Upper lobe of left lung (tissue), 6 donors: Measurements from ENCODE around the gene ARID3C. TPM values are rescaled to one million over a fixed set of nuclear protein-coding genes. Genes with fewer than 3 reads are reported as not detected.

Experiments used
- ATAC-seq, 2 donors: fragments of 200-7000 bp; cut with Tn5 transposase; one replicate each; pipeline ENCODE4 v1.9.1; 2022; ENCODE audit warnings: mild to moderate bottlenecking in 2 of 2, moderate library complexity in 2 of 2; ENCODE audit not compliant: low FRiP score in 2 of 2
- DNase-seq, 2 donors: peaks; one replicate each; pipeline ENCODE4 v3.0.0-alpha.2; 2019 to 2020
- H3K27ac ChIP-seq, 4 donors: fragments of 200-600 bp; sonication (generic); one replicate each; pipeline ENCODE4 v1.5.1; 2016 to 2019
- H3K27me3 ChIP-seq, 4 donors: fragments of 200-600 bp; sonication (generic); one replicate each; pipeline ENCODE4 v1.5.1; 2017 to 2019
- H3K36me3 ChIP-seq, 4 donors: fragments of 200-600 bp; sonication (generic); one replicate each; pipeline ENCODE4 v1.5.1; 2016 to 2019
- H3K4me1 ChIP-seq, 4 donors: fragments of 200-600 bp; sonication (generic); one replicate each; pipeline ENCODE4 v1.5.1; 2018 to 2019
- H3K4me3 ChIP-seq, 4 donors: fragments of 200-600 bp; sonication (generic); one replicate each; pipeline ENCODE4 v1.5.1; 2017 to 2019; ENCODE audit warnings: mild to moderate bottlenecking in 2 of 4, moderate library complexity in 1 of 4
- H3K9me3 ChIP-seq, 4 donors: fragments of 200-600 bp; sonication (generic); one replicate each; pipeline ENCODE4 v1.5.1; 2018 to 2019
- EP300 ChIP-seq, 4 donors: sonication (generic); formaldehyde crosslinking; IDR thresholded peaks; one replicate each; pipeline ENCODE4 v1.5.1; 2017; ENCODE audit warnings: antibody characterized with exemption in 4 of 4, control low read depth in 2 of 4
- POLR2A ChIP-seq, 4 donors: fragments of 450-650 bp; IDR thresholded peaks; one replicate each; pipeline ENCODE4 v1.5.1; 2016 to 2017; ENCODE audit warnings: antibody characterized with exemption in 4 of 4, mild to moderate bottlenecking in 2 of 4
- POLR2AphosphoS5 ChIP-seq, 2 donors: sonication (generic); formaldehyde crosslinking; IDR thresholded peaks; one replicate each; pipeline ENCODE4 v1.5.1; 2017; ENCODE audit warnings: antibody characterized with exemption in 2 of 2
- WGBS, 2 donors: methylation state at CpG; one replicate each; pipeline ENCODE4 v1.1.5; 2017 to 2018; 5-methylcytosine and 5-hydroxymethylcytosine counted together
- total RNA-seq, 6 donors: library from RNA; depleted of rRNA in 4 of 6; stranded (reverse); fragments of >200 nt in 4 of 6; gene quantifications; one replicate each; pipeline versions ENCODE4 v1.1.0 to v1.2.1, GENCODE V29; 2016 to 2021
- TF ChIP-seq, protein P1 (sequence below), 6 experiments: fragments of 450-650 bp in 4 of 6; fragments of 200-600 bp in 2 of 6; sonication (generic) in 2 of 6; IDR thresholded peaks; one replicate each; pipeline ENCODE4 v1.5.1; 2016 to 2019; ENCODE audit warnings: antibody characterized with exemption in 6 of 6
- donor health status: DM: no; HTN: no; CAD: no; lungs with moderate emphysema.
- donor health status: DM: no; HTN: yes; CAD: no; lungs with severe emphysema.

The ARID3C gene
- total RNA-seq, 6 donors from 2014 or later = not detected

GRCh38 chr9:34671307-34671706, 42.4 kb upstream of the ARID3C start:
- 68 to 82% methylated on average over 1 of the region's 1 CpG for WGBS, 2 donors
- H3K27ac ChIP-seq = no peak overlapping the region
- H3K4me1 ChIP-seq = peaks cover 0 to 14% (median 7%) of the 10 kb centered on the region in 4 donors
- TF ChIP-seq POLR2AphosphoS5 (IDR thresholded peaks at IDR 0.05) (no peak), POLR2A (IDR thresholded peaks at IDR 0.05) (no peak), EP300 (IDR thresholded peaks at IDR 0.05) (no peak)
- TF ChIP-seq, protein P1, sequence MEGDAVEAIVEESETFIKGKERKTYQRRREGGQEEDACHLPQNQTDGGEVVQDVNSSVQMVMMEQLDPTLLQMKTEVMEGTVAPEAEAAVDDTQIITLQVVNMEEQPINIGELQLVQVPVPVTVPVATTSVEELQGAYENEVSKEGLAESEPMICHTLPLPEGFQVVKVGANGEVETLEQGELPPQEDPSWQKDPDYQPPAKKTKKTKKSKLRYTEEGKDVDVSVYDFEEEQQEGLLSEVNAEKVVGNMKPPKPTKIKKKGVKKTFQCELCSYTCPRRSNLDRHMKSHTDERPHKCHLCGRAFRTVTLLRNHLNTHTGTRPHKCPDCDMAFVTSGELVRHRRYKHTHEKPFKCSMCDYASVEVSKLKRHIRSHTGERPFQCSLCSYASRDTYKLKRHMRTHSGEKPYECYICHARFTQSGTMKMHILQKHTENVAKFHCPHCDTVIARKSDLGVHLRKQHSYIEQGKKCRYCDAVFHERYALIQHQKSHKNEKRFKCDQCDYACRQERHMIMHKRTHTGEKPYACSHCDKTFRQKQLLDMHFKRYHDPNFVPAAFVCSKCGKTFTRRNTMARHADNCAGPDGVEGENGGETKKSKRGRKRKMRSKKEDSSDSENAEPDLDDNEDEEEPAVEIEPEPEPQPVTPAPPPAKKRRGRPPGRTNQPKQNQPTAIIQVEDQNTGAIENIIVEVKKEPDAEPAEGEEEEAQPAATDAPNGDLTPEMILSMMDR (IDR thresholded peaks at IDR 0.05) = no peak
- H3K4me3 ChIP-seq = no peak overlapping the region
- no peaks in the 10 kb centered on the region for H3K27me3 ChIP-seq
- peaks cover 0 to 4% (median 0%) of the 10 kb centered on the region in 4 donors for H3K36me3 ChIP-seq
- H3K9me3 ChIP-seq = peaks cover 0 to 5% (median 0%) of the 10 kb centered on the region in 4 donors
- no peak for DNase-seq
- no peak for ATAC-seq

- WGBS, 2 donors = 93 to 98% methylated on average over 5 of the region's 5 CpGs
- Histone ChIP-seq H3K36me3 (peaks cover 0 to 4% (median 0%) of the 10 kb centered on the region in 4 donors), H3K27me3 (no peaks in the 10 kb centered on the region), H3K4me3 (no peak overlapping the region), H3K9me3 (peaks cover 0 to 5% (median 0%) of the 10 kb centered on the region in 4 donors), H3K4me1 (peaks cover under 1 to 17% (median 10%) of the 10 kb centered on the region in 4 donors), H3K27ac (no peak overlapping the region)
- no peak for TF ChIP-seq POLR2A (IDR thresholded peaks at IDR 0.05)
- TF ChIP-seq EP300 (IDR thresholded peaks at IDR 0.05) = no peak
- no peak for TF ChIP-seq POLR2AphosphoS5 (IDR thresholded peaks at IDR 0.05)
- TF ChIP-seq, protein P1 (IDR thresholded peaks at IDR 0.05) = no peak
- no peak for ATAC-seq
- no peak for DNase-seq
These were observed 41.1 kb upstream of the ARID3C start for GRCh38 chr9:34669809-34670562.

DNA sequence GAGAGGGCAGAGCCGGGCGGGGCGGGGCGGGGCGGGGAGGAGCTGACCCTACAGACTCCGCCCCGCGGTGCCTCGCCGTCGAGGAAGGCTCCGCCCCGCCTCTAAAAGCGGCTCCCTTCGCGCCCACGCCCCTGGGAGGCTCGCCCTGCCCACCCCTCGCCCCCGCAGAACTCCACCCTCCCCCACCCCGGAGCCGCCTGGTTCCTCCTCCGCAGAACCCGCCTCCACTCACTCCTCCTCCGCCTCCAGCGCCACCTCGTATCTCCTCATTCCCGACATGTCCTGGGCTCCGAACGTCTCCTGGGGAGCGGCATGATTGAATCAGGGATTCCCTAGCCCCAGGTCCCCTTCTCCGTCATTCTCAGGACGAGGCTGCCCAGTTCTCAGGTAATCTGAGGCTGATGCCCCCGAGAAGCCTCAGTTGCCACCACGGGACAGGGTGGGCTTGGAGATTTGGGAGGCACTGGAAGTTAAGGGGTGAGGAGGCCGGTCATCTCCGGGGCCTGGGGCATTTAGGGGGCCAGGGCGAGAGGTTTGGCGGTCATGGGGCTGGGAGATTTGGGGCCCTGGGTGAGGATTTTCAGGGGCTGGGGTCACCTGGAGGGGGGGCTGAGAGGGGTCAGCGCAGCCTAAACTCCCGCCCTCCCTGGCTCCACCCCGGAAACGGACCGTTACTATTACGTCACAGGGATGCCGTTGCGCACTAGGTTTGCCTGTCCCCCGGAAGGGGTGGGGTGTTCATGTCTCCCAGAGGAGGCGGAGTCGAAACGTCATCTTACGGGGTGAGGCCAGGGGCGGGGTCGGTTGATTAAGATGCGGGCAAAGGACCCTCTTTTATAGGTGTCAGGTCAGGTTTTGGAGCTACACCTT, 36.8 kb upstream of the ARID3C start:
- Histone ChIP-seq H3K27ac (peak overlapping the region; percentile 97 to 100 (median 98)), H3K27me3 (no peaks in the 10 kb centered on the region), H3K4me3 (peak overlapping the region; percentile 44 to 82 (median 74)), H3K4me1 (peaks cover 8 to 24% (median 17%) of the 10 kb centered on the region in 4 donors), H3K9me3 (peaks cover 0 to 5% (median 0%) of the 10 kb centered on the region in 4 donors), H3K36me3 (peaks cover 0 to 7% (median 0%) of the 10 kb centered on the region in 4 donors)
- peak; percentile 87 to 88 for TF ChIP-seq POLR2AphosphoS5 (IDR thresholded peaks at IDR 0.05)
- TF ChIP-seq EP300 (IDR thresholded peaks at IDR 0.05) = peak in 2 of 4 donors; percentile 44 to 60
- peak in 3 of 4 donors; percentile 35 to 92 (median 90) for TF ChIP-seq POLR2A (IDR thresholded peaks at IDR 0.05)
- TF ChIP-seq, protein P1 (IDR thresholded peaks at IDR 0.05) = peak in 2 of 6 experiments; percentile 4 to 12
- 0 to 3% methylated on average over 3 to 49 of the region's 55 CpGs for WGBS, 2 donors
- ATAC-seq = peak; percentile 96
- DNase-seq = peak; percentile 96 to 97

- WGBS, 2 donors = 4% methylated on average over 25 of the region's 26 CpGs; no CpG with 5 or more reads in 1 of the 2 donors
- TF ChIP-seq POLR2AphosphoS5 (IDR thresholded peaks at IDR 0.05) (no peak), POLR2A (IDR thresholded peaks at IDR 0.05) (no peak), EP300 (IDR thresholded peaks at IDR 0.05) (no peak)
- TF ChIP-seq, protein P1 (IDR thresholded peaks at IDR 0.05) = no peak
- peaks cover 0 to 5% (median 0%) of the 10 kb centered on the region in 4 donors for H3K9me3 ChIP-seq
- H3K27me3 ChIP-seq = no peaks in the 10 kb centered on the region
- H3K27ac ChIP-seq = peak overlapping the region; percentile 97 to 100 (median 98)
- peaks cover 0 to 11% (median 1%) of the 10 kb centered on the region in 4 donors for H3K36me3 ChIP-seq
- peak; percentile 0 to 25 for ATAC-seq
- peaks cover 8 to 24% (median 17%) of the 10 kb centered on the region in 4 donors for H3K4me1 ChIP-seq
- no peak for DNase-seq
- peak overlapping the region; percentile 67 to 82 (median 78) for H3K4me3 ChIP-seq
These were observed 36.2 kb upstream of the ARID3C start for GRCh38 chr9:34665067-34665380.
